GM06990 (cell line): ENCODE data around the gene RCVRN.

Experiments used
- DNase-seq: peaks from one replicate; pipeline ENCODE4 v3.0.0-alpha.2; 2011; ENCODE audit not compliant: insufficient read length; ENCODE audit errors: extremely low read depth
- H3K27me3 ChIP-seq: replicated peaks from 2 replicates; pipeline ENCODE4 v1.6.0; 2011; ENCODE audit warnings: low read length; ENCODE audit not compliant: control insufficient read depth, insufficient read depth
- H3K36me3 ChIP-seq: 2 replicates; pipeline ENCODE4 v1.5.1; 2011; ENCODE audit warnings: low read length; ENCODE audit not compliant: control insufficient read depth, insufficient read depth
- H3K4me3 ChIP-seq: replicated peaks from 2 replicates; pipeline ENCODE4 v1.5.1; 2011; ENCODE audit warnings: low read depth, mild to moderate bottlenecking, control low read depth, low read length
- CTCF ChIP-seq: IDR thresholded peaks from 2 replicates; pipeline ENCODE4 v1.5.1; 2011; ENCODE audit warnings: low read length, control low read depth, mild to moderate bottlenecking, inconsistent platforms; ENCODE audit not compliant: insufficient read depth, poor library complexity, severe bottlenecking

The RCVRN gene

GRCh38 chr17:9897372-9897968, 7.6 kb downstream of the RCVRN start:
- DNase-seq = no peak
- H3K4me3 ChIP-seq = no peak overlapping the region
- no peak for TF ChIP-seq CTCF
- H3K27me3 ChIP-seq = peaks cover 1% of the 10 kb centered on the region; the same call in 1 of the 2 replicates
- no peaks in the 10 kb centered on the region for H3K36me3 ChIP-seq

- no peaks in the 10 kb centered on the region for H3K36me3 ChIP-seq
- peaks cover 1% of the 10 kb centered on the region; the same call in 1 of the 2 replicates for H3K27me3 ChIP-seq
- DNase-seq = no peak
- no peak overlapping the region for H3K4me3 ChIP-seq
- no peak for TF ChIP-seq CTCF
Observed at GRCh38 chr17:9895923-9896322, 9.1 kb downstream of the RCVRN start.

- no peaks in the 10 kb centered on the region for H3K36me3 ChIP-seq
- no peaks in the 10 kb centered on the region for H3K27me3 ChIP-seq
- TF ChIP-seq CTCF = no peak
- no peak overlapping the region for H3K4me3 ChIP-seq
- no peak for DNase-seq
Observed at GRCh38 chr17:9894231-9894630, 10.8 kb downstream of the RCVRN start.

- Histone ChIP-seq H3K4me3 (no peak overlapping the region), H3K36me3 (no peaks in the 10 kb centered on the region), H3K27me3 (no peaks in the 10 kb centered on the region)
- no peak for TF ChIP-seq CTCF
- no peak for DNase-seq
Observed at GRCh38 chr17:9893411-9894012, 11.6 kb downstream of the RCVRN start.

GRCh38 chr17:9890124-9890523, 14.9 kb downstream of the RCVRN start:
- no peaks in the 10 kb centered on the region; the same call in none of the 2 replicates for H3K27me3 ChIP-seq
- peak; percentile 74 for TF ChIP-seq CTCF
- H3K4me3 ChIP-seq = no peak overlapping the region
- no peaks in the 10 kb centered on the region for H3K36me3 ChIP-seq
- no peak for DNase-seq
